H9 (cell line): ENCODE data around the gene SHLD2. TPM values are rescaled to one million over a fixed set of nuclear protein-coding genes. Genes with fewer than 3 reads are reported as not detected.
A peak's percentile ranks its signal among the peaks of the same experiment; 100 is the strongest.

ENCODE experiments used
- DNase-seq: peaks from one replicate; pipeline ENCODE4 v3.0.0-alpha.2; 2017
- H2AFZ ChIP-seq: one replicate; pipeline ENCODE4 v1.6.1; 2013; ENCODE audit warnings: mild to moderate bottlenecking, low read length, control low read depth, moderate library complexity
- H2AK5ac ChIP-seq: 2 replicates; pipeline ENCODE4 v1.6.1; 2013; ENCODE audit warnings: low read length, control low read depth, mixed read lengths; ENCODE audit not compliant: insufficient read length
- H2BK120ac ChIP-seq: one replicate; pipeline ENCODE4 v1.6.1; 2013; ENCODE audit warnings: low read depth, mild to moderate bottlenecking, low read length, control low read depth, inconsistent platforms; ENCODE audit not compliant: poor library complexity, severe bottlenecking
- H2BK12ac ChIP-seq: 2 replicates; pipeline ENCODE4 v1.6.1; 2013; ENCODE audit warnings: low read length, control low read depth, mixed read lengths, low read depth; ENCODE audit not compliant: insufficient read length
- H2BK15ac ChIP-seq: 2 replicates; pipeline ENCODE4 v1.6.1; 2013; ENCODE audit warnings: low read depth, low read length, control low read depth
- H2BK20ac ChIP-seq: one replicate; pipeline ENCODE4 v1.6.1; 2013; ENCODE audit warnings: low read depth, mild to moderate bottlenecking, low read length, control low read depth, inconsistent platforms; ENCODE audit not compliant: poor library complexity, severe bottlenecking
- H2BK5ac ChIP-seq: 2 replicates; pipeline ENCODE4 v1.6.1; 2013; ENCODE audit warnings: low read length, control low read depth, mixed read lengths; ENCODE audit not compliant: insufficient read length
- H3K14ac ChIP-seq: 2 replicates; pipeline ENCODE4 v1.6.1; 2013; ENCODE audit warnings: low read length, control low read depth; ENCODE audit not compliant: insufficient read depth
- H3K18ac ChIP-seq: 2 replicates; pipeline ENCODE4 v1.6.1; 2013; ENCODE audit warnings: low read depth, mild to moderate bottlenecking, mixed read lengths, low read length, control low read depth; ENCODE audit not compliant: insufficient read length
- H3K23ac ChIP-seq: 2 replicates; pipeline ENCODE4 v1.6.1; 2013; ENCODE audit warnings: low read length, control low read depth, mixed read lengths, low read depth; ENCODE audit not compliant: insufficient read length
- H3K23me2 ChIP-seq: 2 replicates; pipeline ENCODE4 v1.6.1; 2013; ENCODE audit warnings: low read depth, mild to moderate bottlenecking, mixed read lengths, low read length, control low read depth; ENCODE audit not compliant: insufficient read length, poor library complexity, severe bottlenecking
- H3K27ac ChIP-seq: 2 replicates; pipeline ENCODE4 v1.5.1; 2013; ENCODE audit warnings: low read length, control low read depth, mixed read lengths, low read depth; ENCODE audit not compliant: insufficient read length
- H3K27me3 ChIP-seq: 2 replicates; pipeline ENCODE4 v1.6.1; 2013; ENCODE audit warnings: low read length, control low read depth, inconsistent platforms; ENCODE audit not compliant: insufficient read depth
- H3K4ac ChIP-seq: 2 replicates; pipeline ENCODE4 v1.6.1; 2013; ENCODE audit warnings: low read depth, mild to moderate bottlenecking, control low read depth, inconsistent platforms, low read length, moderate library complexity
- H3K4me1 ChIP-seq: 2 replicates; pipeline ENCODE4 v1.6.1; 2013; ENCODE audit warnings: low read length, control low read depth, inconsistent platforms; ENCODE audit not compliant: insufficient read depth
- H3K4me2 ChIP-seq: 2 replicates; pipeline ENCODE4 v1.6.1; 2013; ENCODE audit warnings: low read length, control low read depth, mixed read lengths; ENCODE audit not compliant: insufficient read length, insufficient read depth
- H3K56ac ChIP-seq: 2 replicates; pipeline ENCODE4 v1.6.1; 2013; ENCODE audit warnings: low read depth, mild to moderate bottlenecking, mixed read lengths, low read length, control low read depth; ENCODE audit not compliant: insufficient read length
- H3K79me1 ChIP-seq: 2 replicates; pipeline ENCODE4 v1.6.1; 2013; ENCODE audit warnings: low read depth, mild to moderate bottlenecking, moderate library complexity, low read length, control low read depth, inconsistent platforms; ENCODE audit not compliant: insufficient read depth, poor library complexity, severe bottlenecking
- H3K79me2 ChIP-seq: 2 replicates; pipeline ENCODE4 v1.6.1; 2013; ENCODE audit warnings: low read length, control low read depth, inconsistent platforms; ENCODE audit not compliant: insufficient read depth
- H3K9ac ChIP-seq: 2 replicates; pipeline ENCODE4 v1.6.1; 2013; ENCODE audit warnings: low read length, control low read depth, mixed read lengths; ENCODE audit not compliant: insufficient read length; ENCODE audit errors: extremely low read depth
- H3K9me3 ChIP-seq: one replicate; pipeline ENCODE4 v1.6.1; 2013; ENCODE audit warnings: low read depth, low read length, inconsistent platforms; ENCODE audit not compliant: control insufficient read depth
- H3T11ph ChIP-seq: one replicate; pipeline ENCODE4 v1.6.1; 2013; ENCODE audit warnings: mild to moderate bottlenecking, low read length, control low read depth, inconsistent platforms
- H4K20me1 ChIP-seq: one replicate; pipeline ENCODE4 v1.6.1; 2013; ENCODE audit not compliant: control insufficient read depth, insufficient read length, insufficient read depth
- H4K5ac ChIP-seq: 2 replicates; pipeline ENCODE4 v1.6.1; 2013; ENCODE audit warnings: low read depth, mild to moderate bottlenecking, mixed read lengths, low read length, control low read depth; ENCODE audit not compliant: insufficient read length
- H4K8ac ChIP-seq: replicated peaks from 2 replicates; pipeline ENCODE4 v1.6.1; 2013; ENCODE audit warnings: low read length, control low read depth, mixed read lengths, low read depth; ENCODE audit not compliant: insufficient read length
- H4K91ac ChIP-seq: 2 replicates; pipeline ENCODE4 v1.6.1; 2013; ENCODE audit warnings: low read depth, mild to moderate bottlenecking, moderate library complexity, mixed read lengths, low read length, control low read depth; ENCODE audit not compliant: insufficient read length
- H3K27ac Mint-ChIP-seq, 3 experiments: 2 replicates in 2 of 3; 3 replicates in 1 of 3; pipeline ENCODE4 v1.8.0; 2020 to 2021; ENCODE audit warnings: mixed read lengths in 3 of 3, mild to moderate bottlenecking in 1 of 3, moderate library complexity in 1 of 3
- H3K27me3 Mint-ChIP-seq: 2 replicates; pipeline ENCODE4 v1.8.0; 2021; ENCODE audit warnings: low read depth, mild to moderate bottlenecking, moderate library complexity, mixed read lengths
- H3K36me3 Mint-ChIP-seq, 3 experiments: 2 replicates in 2 of 3; 3 replicates in 1 of 3; pipeline ENCODE4 v1.8.0; 2020 to 2021; ENCODE audit warnings: low read depth in 3 of 3, mixed read lengths in 3 of 3; ENCODE audit not compliant: insufficient read depth in 1 of 3
- H3K4me1 Mint-ChIP-seq, 2 experiments: 2 replicates each; pipeline ENCODE4 v1.8.0; 2020; ENCODE audit warnings: mixed read lengths in 2 of 2
- H3K4me3 Mint-ChIP-seq, 2 experiments: 2 replicates in 1 of 2; 3 replicates in 1 of 2; pipeline ENCODE4 v1.8.0; 2020 to 2021; ENCODE audit warnings: mild to moderate bottlenecking in 2 of 2, mixed read lengths in 2 of 2, moderate library complexity in 1 of 2
- H3K9me3 Mint-ChIP-seq, 2 experiments: 2 replicates in 1 of 2; 3 replicates in 1 of 2; pipeline ENCODE4 v1.8.0; 2020; ENCODE audit warnings: mild to moderate bottlenecking in 2 of 2, mixed read lengths in 2 of 2, moderate library complexity in 1 of 2
- CTCF ChIP-seq: fragments of 200-600 bp; sonication (generic); conservative IDR thresholded peaks from 3 replicates; pipeline ENCODE4 v1.8.0; 2021; ENCODE audit warnings: antibody characterized with exemption, mild to moderate bottlenecking
- WGBS: extraction: QIAGEN DNeasy Blood & Tissue Kit; methylation state at CpG from one replicate; pipeline ENCODE4 v1.1.7; 2013; ENCODE audit warnings: missing lambda C conversion rate, low lambda C conversion rate, mixed read lengths; ENCODE audit not compliant: insufficient read length; ENCODE audit errors: extremely low coverage; 5-methylcytosine and 5-hydroxymethylcytosine counted together
- total RNA-seq: library from RNA; stranded (reverse); gene quantifications from 2 replicates; pipeline ENCODE4 v1.2.1, GENCODE V29; 2021

Gene SHLD2
- total RNA-seq, 1 experiment from 2014 or later = 27.8 TPM

- no peaks in the 10 kb centered on the region for H3K27me3 Mint-ChIP-seq
- no peaks in the 10 kb centered on the region for H4K20me1 ChIP-seq
- peak; percentile 52 for DNase-seq
- no peaks in the 10 kb centered on the region for H3K4me1 ChIP-seq
- H3K23ac ChIP-seq = no peak overlapping the region
- TF ChIP-seq CTCF = no peak
- no peak overlapping the region for H2BK120ac ChIP-seq
- no peak overlapping the region for H4K5ac ChIP-seq
- no peak overlapping the region for H3K56ac ChIP-seq
- H3K27ac Mint-ChIP-seq = peak overlapping the region; percentile 73 to 90 (median 80); a peak in 5 of 7 replicates
- H3K4ac ChIP-seq = no peak overlapping the region
- no peak overlapping the region for H4K91ac ChIP-seq
- H3K36me3 Mint-ChIP-seq = peaks cover 1 to 20% (median 9%) of the 10 kb centered on the region in 3 experiments; a peak in 6 of 7 replicates
- H2AK5ac ChIP-seq = no peak overlapping the region
- H3K9me3 ChIP-seq = no peaks in the 10 kb centered on the region
- H3K27ac ChIP-seq = no peak overlapping the region
- H2BK15ac ChIP-seq = no peak overlapping the region
- H2BK12ac ChIP-seq = no peak overlapping the region
- peaks cover 10% of the 10 kb centered on the region; the same call in 1 of the 2 replicates for H3K79me2 ChIP-seq
- H3T11ph ChIP-seq = no peak overlapping the region
- H3K79me1 ChIP-seq = no peaks in the 10 kb centered on the region
- no CpG with 5 or more reads among the region's 39 CpGs for WGBS
- H2BK20ac ChIP-seq = no peak overlapping the region
- H3K18ac ChIP-seq = no peak overlapping the region
- H3K14ac ChIP-seq = no peak overlapping the region
- no peak overlapping the region for H2BK5ac ChIP-seq
- no peak overlapping the region for H2AFZ ChIP-seq
- peaks cover 0 to 3% of the 10 kb centered on the region in 2 experiments; a peak in 1 of 5 replicates for H3K9me3 Mint-ChIP-seq
- peak overlapping the region; percentile 87 for H3K9ac ChIP-seq
- H3K4me3 Mint-ChIP-seq = peak overlapping the region; percentile 91 to 96
- no peaks in the 10 kb centered on the region for H3K27me3 ChIP-seq
- H3K4me1 Mint-ChIP-seq = peaks cover 35 to 36% of the 10 kb centered on the region in 2 experiments
- peak overlapping the region; percentile 89 for H3K4me2 ChIP-seq
- H4K8ac ChIP-seq = no peak overlapping the region
- H3K23me2 ChIP-seq = peaks cover 6% of the 10 kb centered on the region
These were observed 1.2 kb upstream of the SHLD2 start for GRCh38 chr10:87093632-87094372.
